H7 (cell line): Measurements from ENCODE around the gene TUBA3D. TPM values are rescaled to one million over a fixed set of nuclear protein-coding genes. Genes with fewer than 3 reads are reported as not detected.
A peak's percentile ranks its signal among the peaks of the same experiment; 100 is the strongest.
"Not testable (repeated sequence)": the region's sequence is repeated elsewhere in the genome, so short reads cannot be mapped to it uniquely, and the experiment has no call there.

Source experiments
- DNase-seq: peaks from one replicate; pipeline ENCODE4 v3.0.0; 2012
- H3K27me3 ChIP-seq: 2 replicates; pipeline ENCODE4 v1.6.0; 2011; ENCODE audit warnings: mild to moderate bottlenecking, low read length; ENCODE audit not compliant: control insufficient read depth, insufficient read depth
- H3K36me3 ChIP-seq: replicated peaks from 2 replicates; pipeline ENCODE4 v1.5.1; 2011; ENCODE audit warnings: low read length; ENCODE audit not compliant: control insufficient read depth, insufficient read depth
- H3K4me3 ChIP-seq: 2 replicates; pipeline ENCODE4 v1.5.1; 2011; ENCODE audit warnings: low read depth, mild to moderate bottlenecking, control low read depth, low read length, moderate library complexity; ENCODE audit not compliant: insufficient read depth
- total RNA-seq: library from RNA; depleted of rRNA; stranded (reverse); fragments of >200 nt; shearing (Covaris generic); gene quantifications from 2 replicates; pipeline ENCODE4 v1.2.3, GENCODE V29; 2014; rRNA removed

Gene TUBA3D
- total RNA-seq, 1 experiment from 2014 or later = 0.62 TPM

DNA sequence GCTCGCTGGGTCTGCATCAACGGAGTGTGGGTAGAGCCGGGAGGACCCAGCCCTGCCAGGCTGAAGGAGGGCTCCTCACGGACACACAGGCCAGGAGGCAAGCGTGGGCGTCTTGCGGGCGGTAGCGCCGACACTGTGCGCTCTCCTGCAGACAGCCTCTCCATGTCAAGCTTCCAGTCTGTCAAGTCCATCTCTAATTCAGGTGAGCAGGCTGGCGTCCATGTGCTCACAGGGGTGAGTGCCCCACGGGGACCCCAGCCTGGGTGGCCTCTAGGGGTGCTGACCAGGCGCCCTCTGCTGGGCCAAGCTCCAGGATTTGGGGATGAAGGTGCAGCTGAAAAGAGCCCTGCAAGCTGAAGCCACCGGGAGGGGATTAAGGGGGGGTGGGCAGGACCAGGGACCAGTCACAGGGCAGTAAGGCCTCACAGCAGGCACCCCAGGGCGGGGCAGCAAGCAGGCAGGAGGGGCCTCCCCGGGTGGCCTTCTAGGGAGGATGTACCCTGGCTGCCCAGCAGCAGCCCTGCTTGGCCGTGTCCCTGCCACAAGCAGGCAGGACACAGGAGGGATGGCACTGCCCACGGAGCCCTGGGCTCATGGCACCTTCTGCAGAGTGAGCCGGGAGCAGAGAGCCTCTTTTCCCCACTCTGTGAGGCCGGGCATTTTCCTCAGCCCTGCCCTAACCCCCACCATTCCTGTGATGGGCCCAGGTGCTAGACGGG lies 54.9 kb downstream of the TUBA3D start:
- H3K27me3 ChIP-seq, H3K36me3 ChIP-seq, H3K4me3 ChIP-seq: not testable (repeated sequence)
- peak; percentile 7 for DNase-seq

DNA sequence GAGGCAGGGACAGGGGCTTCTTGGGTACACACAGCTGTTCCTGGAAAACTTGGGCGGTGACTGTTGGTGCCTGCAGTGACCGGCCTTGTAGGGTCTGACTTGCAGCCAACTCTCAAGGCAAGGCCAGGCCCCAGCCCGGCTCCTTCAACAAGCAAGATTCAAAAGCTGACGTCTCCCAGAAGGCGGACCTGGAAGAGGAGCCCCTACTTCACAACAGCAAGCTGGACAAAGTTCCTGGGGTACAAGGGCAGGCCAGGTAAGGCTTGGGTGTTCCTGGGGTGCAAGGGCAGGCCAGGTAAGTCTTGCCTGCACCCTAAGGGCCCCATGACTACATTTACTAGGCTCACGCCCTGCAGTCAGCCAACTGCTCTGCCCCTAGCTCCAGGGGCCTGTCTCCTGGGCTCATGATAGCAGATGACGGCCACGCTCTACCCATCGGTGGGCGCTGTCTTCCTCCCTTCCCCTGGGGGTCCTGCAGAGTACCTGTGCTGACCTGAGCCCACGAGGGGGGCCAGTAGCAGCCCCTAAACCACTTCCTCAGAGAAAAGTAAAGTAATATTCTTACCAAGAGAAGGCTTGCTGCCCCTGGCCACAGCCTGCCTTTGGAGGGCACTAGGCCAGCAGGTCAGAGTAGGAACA lies 55.7 kb downstream of the TUBA3D start:
- not testable (repeated sequence) for H3K27me3 ChIP-seq, H3K36me3 ChIP-seq, DNase-seq, H3K4me3 ChIP-seq

Other genes starting within 250 kb of the TUBA3D start
- gene RAB6D, start 112.0 kb upstream of the TUBA3D start, total RNA-seq = 0.10 TPM in 1 of 2 replicates, not detected in the other
- gene MZT2A, start 16.3 kb downstream of the TUBA3D start, total RNA-seq = 156 and 163 TPM in 2 replicates
- gene CCDC74A, start 51.8 kb downstream of the TUBA3D start, total RNA-seq = 12.5 and 20.7 TPM in 2 replicates